HK-2 (cell line): ENCODE results near the gene FFAR4.

Experiments
- DNase-seq: peaks from one replicate; pipeline ENCODE4 v3.0.0-alpha.2; 2018; ENCODE audit not compliant: unreplicated experiment

The FFAR4 gene

GRCh38 chr10:93572606-93573005, 6.1 kb downstream of the FFAR4 start:
- no peak for DNase-seq

GRCh38 chr10:93573051-93573909, 6.8 kb downstream of the FFAR4 start:
- no peak for DNase-seq

- no peak for DNase-seq
Measured at GRCh38 chr10:93573924-93574323, 7.5 kb downstream of the FFAR4 start.

- no peak for DNase-seq
Measured at GRCh38 chr10:93576888-93577287, 10.4 kb downstream of the FFAR4 start.

- no peak for DNase-seq
Measured at GRCh38 chr10:93577565-93577964, 11.1 kb downstream of the FFAR4 start.

- peak; percentile 33 for DNase-seq
Measured at GRCh38 chr10:93579089-93579488, 12.6 kb downstream of the FFAR4 start.

- DNase-seq, result no peak
Measured at GRCh38 chr10:93579985-93580711, 13.7 kb downstream of the FFAR4 start.

GRCh38 chr10:93580828-93581227, 14.4 kb downstream of the FFAR4 start:
- DNase-seq, result no peak

GRCh38 chr10:93584445-93584844, 18.0 kb downstream of the FFAR4 start:
- no peak for DNase-seq

- DNase-seq, result no peak
Measured at GRCh38 chr10:93589648-93590562, 23.4 kb downstream of the FFAR4 start.

- no peak for DNase-seq
Measured at GRCh38 chr10:93590638-93591037, 24.2 kb downstream of the FFAR4 start.

GRCh38 chr10:93591065-93591808, 24.8 kb downstream of the FFAR4 start:
- DNase-seq, result no peak

- no peak for DNase-seq
Measured at GRCh38 chr10:93593254-93593653, 26.8 kb downstream of the FFAR4 start.

GRCh38 chr10:93593749-93594148, 27.3 kb downstream of the FFAR4 start:
- no peak for DNase-seq

GRCh38 chr10:93594518-93594917, 28.1 kb downstream of the FFAR4 start:
- no peak for DNase-seq

GRCh38 chr10:93595378-93596161, 29.1 kb downstream of the FFAR4 start:
- DNase-seq, result no peak

GRCh38 chr10:93596539-93596938, 30.1 kb downstream of the FFAR4 start:
- DNase-seq, result no peak

GRCh38 chr10:93597075-93597599, 30.7 kb downstream of the FFAR4 start:
- no peak for DNase-seq

GRCh38 chr10:93598157-93598556, 31.7 kb downstream of the FFAR4 start:
- DNase-seq, result no peak

- DNase-seq, result no peak
Measured at GRCh38 chr10:93599335-93599734, 32.9 kb downstream of the FFAR4 start.
